K562 (cell line): ENCODE measurements around the gene PLEKHO1.

Experiments
- ELF1 ChIP-seq: fragments of 200-800 bp; sonication (Bioruptor generic); IDR thresholded peaks from 2 replicates; pipeline ENCODE4 v1.6.1; 2016; ENCODE audit warnings: missing genetic modification characterization, missing compliant biosample characterization
- ZNF668 ChIP-seq: fragments of 250-450 bp; sonication (Bioruptor Pico); IDR thresholded peaks from 2 replicates; pipeline ENCODE4 v1.8.0; 2022; ENCODE audit warnings: mild to moderate bottlenecking, inconsistent platforms
- TF ChIP-seq, protein P1 (sequence below): sonication (generic); formaldehyde crosslinking; IDR thresholded peaks from 2 replicates; pipeline ENCODE4 v1.8.0; 2023; ENCODE audit warnings: mild to moderate bottlenecking, missing genetic modification reagents

DNA sequence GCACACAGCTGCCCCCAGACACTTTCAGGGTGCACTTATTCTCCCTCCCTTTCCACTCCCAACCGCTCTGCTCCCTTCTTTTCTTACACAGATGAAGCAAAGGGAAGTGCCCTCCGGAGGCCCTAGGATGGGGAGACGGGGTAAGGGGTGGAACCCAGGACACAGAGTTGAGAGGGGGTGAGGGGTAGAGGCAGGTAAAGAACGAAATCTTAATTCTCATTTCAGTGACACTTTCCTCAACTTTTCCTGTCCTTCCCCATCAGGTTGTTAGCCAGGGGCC, 12.8 kb downstream of the PLEKHO1 start:
- TF ChIP-seq, protein P1, sequence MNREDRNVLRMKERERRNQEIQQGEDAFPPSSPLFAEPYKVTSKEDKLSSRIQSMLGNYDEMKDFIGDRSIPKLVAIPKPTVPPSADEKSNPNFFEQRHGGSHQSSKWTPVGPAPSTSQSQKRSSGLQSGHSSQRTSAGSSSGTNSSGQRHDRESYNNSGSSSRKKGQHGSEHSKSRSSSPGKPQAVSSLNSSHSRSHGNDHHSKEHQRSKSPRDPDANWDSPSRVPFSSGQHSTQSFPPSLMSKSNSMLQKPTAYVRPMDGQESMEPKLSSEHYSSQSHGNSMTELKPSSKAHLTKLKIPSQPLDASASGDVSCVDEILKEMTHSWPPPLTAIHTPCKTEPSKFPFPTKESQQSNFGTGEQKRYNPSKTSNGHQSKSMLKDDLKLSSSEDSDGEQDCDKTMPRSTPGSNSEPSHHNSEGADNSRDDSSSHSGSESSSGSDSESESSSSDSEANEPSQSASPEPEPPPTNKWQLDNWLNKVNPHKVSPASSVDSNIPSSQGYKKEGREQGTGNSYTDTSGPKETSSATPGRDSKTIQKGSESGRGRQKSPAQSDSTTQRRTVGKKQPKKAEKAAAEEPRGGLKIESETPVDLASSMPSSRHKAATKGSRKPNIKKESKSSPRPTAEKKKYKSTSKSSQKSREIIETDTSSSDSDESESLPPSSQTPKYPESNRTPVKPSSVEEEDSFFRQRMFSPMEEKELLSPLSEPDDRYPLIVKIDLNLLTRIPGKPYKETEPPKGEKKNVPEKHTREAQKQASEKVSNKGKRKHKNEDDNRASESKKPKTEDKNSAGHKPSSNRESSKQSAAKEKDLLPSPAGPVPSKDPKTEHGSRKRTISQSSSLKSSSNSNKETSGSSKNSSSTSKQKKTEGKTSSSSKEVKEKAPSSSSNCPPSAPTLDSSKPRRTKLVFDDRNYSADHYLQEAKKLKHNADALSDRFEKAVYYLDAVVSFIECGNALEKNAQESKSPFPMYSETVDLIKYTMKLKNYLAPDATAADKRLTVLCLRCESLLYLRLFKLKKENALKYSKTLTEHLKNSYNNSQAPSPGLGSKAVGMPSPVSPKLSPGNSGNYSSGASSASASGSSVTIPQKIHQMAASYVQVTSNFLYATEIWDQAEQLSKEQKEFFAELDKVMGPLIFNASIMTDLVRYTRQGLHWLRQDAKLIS (CRISPR knock-in tag) = no peak
- no peak for TF ChIP-seq ZNF668 (CRISPR knock-in tag)
- no peak for TF ChIP-seq ELF1 (tag)
